Large intestine (tissue), 3 donors: Measurements from ENCODE around the gene OLFML2B. TPM values are rescaled to one million over a fixed set of nuclear protein-coding genes. Genes with fewer than 3 reads are reported as not detected.

Source experiments
- DNase-seq, 2 donors: peaks; one replicate each; pipeline versions ENCODE4 v3.0.0 to v3.0.0-alpha.2; 2013
- H3K27ac ChIP-seq: one replicate; pipeline ENCODE4 v1.5.1; 2013; ENCODE audit warnings: low read length
- H3K27me3 ChIP-seq: 2 replicates; pipeline ENCODE4 v1.6.1; 2013; ENCODE audit warnings: low read length; ENCODE audit not compliant: control insufficient read depth, insufficient read depth
- H3K36me3 ChIP-seq: 2 replicates; pipeline ENCODE4 v1.6.1; 2013; ENCODE audit warnings: low read length; ENCODE audit not compliant: control insufficient read depth, insufficient read depth
- H3K4me1 ChIP-seq: one replicate; pipeline ENCODE4 v1.6.1; 2013; ENCODE audit warnings: low read length; ENCODE audit not compliant: control insufficient read depth, insufficient read depth
- H3K4me3 ChIP-seq: one replicate; pipeline ENCODE4 v1.5.1; 2013; ENCODE audit warnings: low read length
- H3K9me3 ChIP-seq: one replicate; pipeline ENCODE4 v1.6.1; 2013; ENCODE audit warnings: mild to moderate bottlenecking, low read depth, low read length, moderate library complexity; ENCODE audit not compliant: control insufficient read depth
- WGBS: methylation state at CpG from one replicate; pipeline ENCODE4 v1.1.5; 2013; ENCODE audit warnings: low lambda C conversion rate; ENCODE audit not compliant: insufficient coverage; 5-methylcytosine and 5-hydroxymethylcytosine counted together
- polyA plus RNA-seq: library from polyadenylated mRNA; unstranded; fragments of 120-200 nt; gene quantifications from one replicate; pipeline ENCODE4 v1.2.1, GENCODE V29; 2013

Gene OLFML2B
- polyA plus RNA-seq, 1 donor, result 20.0 TPM

GRCh38 chr1:162010175-162010506 is 13.5 kb downstream of the OLFML2B start:
- no CpG with 5 or more reads among the region's 3 CpGs for WGBS
- no peak for DNase-seq
- Histone ChIP-seq H3K27ac (no peak overlapping the region), H3K9me3 (no peaks in the 10 kb centered on the region), H3K4me1 (no peaks in the 10 kb centered on the region), H3K27me3 (no peaks in the 10 kb centered on the region), H3K4me3 (no peak overlapping the region), H3K36me3 (no peaks in the 10 kb centered on the region)

GRCh38 chr1:162009501-162010174 is 14.0 kb downstream of the OLFML2B start:
- Histone ChIP-seq H3K4me1 (no peaks in the 10 kb centered on the region), H3K27me3 (no peaks in the 10 kb centered on the region), H3K27ac (no peak overlapping the region), H3K36me3 (no peaks in the 10 kb centered on the region), H3K9me3 (no peaks in the 10 kb centered on the region), H3K4me3 (no peak overlapping the region)
- WGBS, result no CpG with 5 or more reads among the region's 9 CpGs
- no peak for DNase-seq

DNA sequence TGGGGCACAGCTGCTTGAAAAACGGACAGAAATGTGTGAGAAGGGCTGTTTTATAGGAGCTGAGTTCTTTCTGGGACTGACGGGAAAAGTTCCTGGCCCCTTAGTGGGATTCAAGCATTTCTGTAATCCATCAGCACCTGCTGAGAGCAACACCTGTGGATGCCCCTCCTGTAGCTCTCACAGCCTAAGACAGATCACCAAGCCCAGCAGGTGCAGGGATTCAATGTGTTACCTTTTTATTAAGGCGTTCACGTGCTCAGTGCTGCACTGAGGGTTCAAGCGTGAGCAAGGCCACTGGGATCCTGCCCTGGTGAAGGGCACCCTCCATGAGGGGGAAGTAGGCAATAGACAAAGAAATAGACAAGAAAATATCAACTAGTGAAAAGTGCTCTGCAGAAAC is 14.9 kb downstream of the OLFML2B start:
- Histone ChIP-seq H3K9me3 (no peaks in the 10 kb centered on the region), H3K27ac (no peak overlapping the region), H3K27me3 (no peaks in the 10 kb centered on the region), H3K36me3 (no peaks in the 10 kb centered on the region), H3K4me3 (no peak overlapping the region), H3K4me1 (no peaks in the 10 kb centered on the region)
- no CpG with 5 or more reads among the region's 5 CpGs for WGBS
- no peak for DNase-seq

GRCh38 chr1:162007466-162007865 is 16.2 kb downstream of the OLFML2B start:
- Histone ChIP-seq H3K27ac (no peak overlapping the region), H3K9me3 (no peaks in the 10 kb centered on the region), H3K4me1 (no peaks in the 10 kb centered on the region), H3K4me3 (no peak overlapping the region), H3K36me3 (no peaks in the 10 kb centered on the region), H3K27me3 (no peaks in the 10 kb centered on the region)
- no peak for DNase-seq
- no CpG with 5 or more reads among the region's 3 CpGs for WGBS

DNA sequence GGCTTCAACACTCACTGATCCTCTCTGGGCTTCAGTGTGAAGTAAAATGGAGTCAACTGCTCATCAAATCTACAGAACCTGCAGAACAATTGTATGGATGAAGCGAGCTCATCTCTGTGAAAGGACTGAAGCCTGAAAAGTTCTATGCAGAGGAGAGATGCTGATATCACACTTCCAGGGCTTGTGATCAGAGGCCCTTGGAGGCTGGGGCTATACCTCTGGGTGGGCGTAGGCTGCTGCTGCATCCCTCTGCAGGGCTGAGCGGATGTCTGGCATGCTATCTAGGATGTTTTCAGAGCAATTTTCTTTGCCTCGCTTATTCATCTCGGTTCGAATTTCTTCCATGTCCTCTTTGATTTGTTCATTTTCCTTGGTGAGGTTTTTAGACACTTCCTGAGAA is 17.6 kb downstream of the OLFML2B start:
- Histone ChIP-seq H3K27me3 (no peaks in the 10 kb centered on the region), H3K9me3 (no peaks in the 10 kb centered on the region), H3K36me3 (no peaks in the 10 kb centered on the region), H3K4me1 (no peaks in the 10 kb centered on the region), H3K4me3 (no peak overlapping the region), H3K27ac (no peak overlapping the region)
- DNase-seq, result no peak
- 93% methylated on average over 3 of the region's 6 CpGs for WGBS

- Histone ChIP-seq H3K27me3 (no peaks in the 10 kb centered on the region), H3K4me1 (no peaks in the 10 kb centered on the region), H3K4me3 (no peak overlapping the region), H3K36me3 (peaks cover 2% of the 10 kb centered on the region), H3K27ac (no peak overlapping the region), H3K9me3 (no peaks in the 10 kb centered on the region)
- DNase-seq, result no peak
- no CpG with 5 or more reads among the region's 3 CpGs for WGBS
Observed at GRCh38 chr1:162004441-162004950, 19.2 kb downstream of the OLFML2B start.

- no CpG with 5 or more reads among the region's 5 CpGs for WGBS
- Histone ChIP-seq H3K9me3 (no peaks in the 10 kb centered on the region), H3K4me1 (no peaks in the 10 kb centered on the region), H3K27me3 (no peaks in the 10 kb centered on the region), H3K4me3 (no peak overlapping the region), H3K36me3 (peaks cover 2% of the 10 kb centered on the region), H3K27ac (no peak overlapping the region)
- DNase-seq, result no peak
Observed at GRCh38 chr1:162003830-162004215, 19.8 kb downstream of the OLFML2B start.

GRCh38 chr1:162003061-162003829 is 20.4 kb downstream of the OLFML2B start:
- Histone ChIP-seq H3K4me1 (no peaks in the 10 kb centered on the region), H3K36me3 (peaks cover 2% of the 10 kb centered on the region), H3K27me3 (no peaks in the 10 kb centered on the region), H3K9me3 (no peaks in the 10 kb centered on the region), H3K27ac (no peak overlapping the region), H3K4me3 (no peak overlapping the region)
- WGBS, result no CpG with 5 or more reads among the region's 15 CpGs
- DNase-seq, result no peak

GRCh38 chr1:162000053-162000420 is 23.6 kb downstream of the OLFML2B start:
- H3K27me3 ChIP-seq, result no peaks in the 10 kb centered on the region

GRCh38 chr1:161999301-162000052 is 24.2 kb downstream of the OLFML2B start:
- no peaks in the 10 kb centered on the region for H3K9me3 ChIP-seq
- DNase-seq, result no peak
- H3K4me3 ChIP-seq, result no peak overlapping the region
- WGBS, result 100% methylated on average over 1 of the region's 8 CpGs
- H3K27ac ChIP-seq, result no peak overlapping the region
- no peaks in the 10 kb centered on the region for H3K27me3 ChIP-seq
- H3K36me3 ChIP-seq, result peaks cover 2% of the 10 kb centered on the region
- H3K4me1 ChIP-seq, result no peaks in the 10 kb centered on the region

More at GRCh38 chr1:162000053-162000420, 23.6 kb downstream of the OLFML2B start:
- no peak for DNase-seq
- no CpG with 5 or more reads among the region's 11 CpGs for WGBS
- Histone ChIP-seq H3K36me3 (peaks cover 2% of the 10 kb centered on the region), H3K27ac (no peak overlapping the region), H3K4me3 (no peak overlapping the region), H3K9me3 (no peaks in the 10 kb centered on the region), H3K4me1 (no peaks in the 10 kb centered on the region)
